BLaER1 treated with 17β-estradiol and CSF1 and Interleukin-3, amounts not matched to agents 10 nM and 100 nM (cell line): ENCODE measurements around the gene GGT1.
A peak's percentile ranks its signal among the peaks of the same experiment; 100 is the strongest.

Experiments used
- H3K27ac ChIP-seq, 11 experiments: shearing (Covaris generic); formaldehyde crosslinking; 2 replicates each; pipeline ENCODE4 v1.8.1; 2022
- H3K27me3 ChIP-seq, 11 experiments: shearing (Covaris generic); formaldehyde crosslinking; 2 replicates each; pipeline ENCODE4 v1.8.1; 2022
- H3K36me3 ChIP-seq, 11 experiments: shearing (Covaris generic); formaldehyde crosslinking; 2 replicates each; pipeline ENCODE4 v1.8.1; 2022
- H3K4me1 ChIP-seq, 10 experiments: shearing (Covaris generic); formaldehyde crosslinking; 2 replicates each; pipeline ENCODE4 v1.8.1; 2022
- H3K4me2 ChIP-seq, 11 experiments: shearing (Covaris generic); formaldehyde crosslinking; 2 replicates each; pipeline ENCODE4 v1.8.1; 2022
- H3K4me3 ChIP-seq, 10 experiments: shearing (Covaris generic); formaldehyde crosslinking; 2 replicates each; pipeline ENCODE4 v1.8.1; 2022
- H3K9ac ChIP-seq, 11 experiments: shearing (Covaris generic); formaldehyde crosslinking; 2 replicates each; pipeline ENCODE4 v1.8.1; 2022
- H3K9me3 ChIP-seq, 11 experiments: shearing (Covaris generic); formaldehyde crosslinking; replicated peaks in 1 of 11; 2 replicates each; pipeline ENCODE4 v1.8.1; 2022
- H4K20me1 ChIP-seq, 11 experiments: shearing (Covaris generic); formaldehyde crosslinking; 2 replicates each; pipeline ENCODE4 v1.8.1; 2022
- Cebpa-rat ChIP-seq, 11 experiments: shearing (Covaris generic); IDR thresholded peaks; 2 replicates each; pipeline ENCODE4 v1.8.1; 2022

The GGT1 gene

GRCh38 chr22:24582056-24582814 is 20.8 kb upstream of the GGT1 start:
- TF ChIP-seq Cebpa-rat (IDR thresholded peaks at IDR 0.05): no peak
- Histone ChIP-seq H3K9me3 (no peaks in the 10 kb centered on the region), H4K20me1 (peaks cover 0 to 15% (median 2%) of the 10 kb centered on the region in 11 experiments; a peak in 5 of 22 replicates), H3K9ac (no peak overlapping the region), H3K4me3 (no peak overlapping the region), H3K27ac (no peak overlapping the region), H3K27me3 (no peaks in the 10 kb centered on the region), H3K36me3 (peaks cover 6 to 21% (median 13%) of the 10 kb centered on the region in 11 experiments; a peak in 18 of 22 replicates), H3K4me1 (peaks cover 0 to 15% (median 10%) of the 10 kb centered on the region in 10 experiments; a peak in 12 of 20 replicates), H3K4me2 (no peak overlapping the region)

- Histone ChIP-seq H3K36me3 (peaks cover 0 to 9% (median 2%) of the 10 kb centered on the region in 11 experiments; a peak in 6 of 22 replicates), H4K20me1 (peaks cover 0 to 19% (median 7%) of the 10 kb centered on the region in 11 experiments; a peak in 8 of 22 replicates), H3K27ac (no peak overlapping the region), H3K27me3 (no peaks in the 10 kb centered on the region), H3K9ac (peak overlapping the region in 2 of 11 experiments; percentile 0 to 37; a peak in 1 of 22 replicates), H3K4me3 (no peak overlapping the region), H3K9me3 (no peaks in the 10 kb centered on the region), H3K4me2 (no peak overlapping the region), H3K4me1 (peaks cover 7 to 27% (median 13%) of the 10 kb centered on the region in 10 experiments; a peak in 19 of 20 replicates)
- no peak for TF ChIP-seq Cebpa-rat (IDR thresholded peaks at IDR 0.05)
Observed at GRCh38 chr22:24583221-24584165, 19.5 kb upstream of the GGT1 start.

GRCh38 chr22:24584166-24584790 is 18.7 kb upstream of the GGT1 start:
- H3K9ac ChIP-seq: 0 out of 22 replicates have a peak overlapping the region, but pooled peaks of 1 of the 11 experiments have one; percentile 0
- 0 out of 22 replicates have a peak, but pooled peaks cover 0 to 5% (median 0%) of the 10 kb centered on the region in 11 experiments for H3K36me3 ChIP-seq
- no peak overlapping the region for H3K27ac ChIP-seq
- no peaks in the 10 kb centered on the region for H3K9me3 ChIP-seq
- no peak for TF ChIP-seq Cebpa-rat (IDR thresholded peaks at IDR 0.05)
- no peaks in the 10 kb centered on the region; a peak in 1 of 22 replicates for H3K27me3 ChIP-seq
- H3K4me2 ChIP-seq: no peak overlapping the region
- peaks cover 8 to 35% (median 21%) of the 10 kb centered on the region in 10 experiments; a peak in 18 of 20 replicates for H3K4me1 ChIP-seq
- no peak overlapping the region for H3K4me3 ChIP-seq
- peaks cover 0 to 27% (median 12%) of the 10 kb centered on the region in 11 experiments; a peak in 9 of 22 replicates for H4K20me1 ChIP-seq

DNA sequence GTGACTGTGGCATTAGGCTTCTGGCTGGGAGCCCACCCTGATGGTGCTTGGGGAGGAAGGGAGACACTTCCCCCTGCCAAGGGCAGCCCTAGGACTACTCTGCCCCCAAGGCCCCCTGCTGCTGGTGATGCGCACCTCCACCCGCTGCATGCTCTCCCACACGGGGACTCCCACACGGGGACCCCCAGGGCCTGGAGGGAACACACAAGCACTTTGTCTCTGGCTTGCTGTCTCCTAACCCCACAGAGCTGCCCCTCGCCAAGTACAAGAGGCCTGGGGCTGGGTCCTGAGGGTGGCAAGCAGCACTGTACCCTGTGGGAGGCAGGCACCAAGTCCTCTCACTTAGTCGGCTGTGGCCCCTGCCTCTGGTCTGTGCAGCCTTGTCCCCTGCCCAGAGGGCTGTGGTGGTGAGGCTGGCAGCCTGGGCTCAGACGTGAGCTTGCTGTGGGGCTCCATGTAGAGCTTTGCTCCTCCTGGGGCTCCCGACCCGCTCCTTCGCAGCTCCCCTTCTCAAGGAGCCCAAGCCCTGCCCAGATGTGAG is 18.1 kb upstream of the GGT1 start:
- peaks cover 0 to 34% (median 15%) of the 10 kb centered on the region in 11 experiments; a peak in 10 of 22 replicates for H4K20me1 ChIP-seq
- H3K36me3 ChIP-seq: 0 out of 22 replicates have a peak, but pooled peaks cover 0 to 5% (median 0%) of the 10 kb centered on the region in 11 experiments
- TF ChIP-seq Cebpa-rat (IDR thresholded peaks at IDR 0.05): no peak
- H3K4me2 ChIP-seq: no peak overlapping the region
- no peak overlapping the region for H3K27ac ChIP-seq
- no peak overlapping the region for H3K4me3 ChIP-seq
- no peaks in the 10 kb centered on the region for H3K9me3 ChIP-seq
- H3K9ac ChIP-seq: no peak overlapping the region
- H3K4me1 ChIP-seq: peaks cover 8 to 40% (median 26%) of the 10 kb centered on the region in 10 experiments; a peak in 18 of 20 replicates
- H3K27me3 ChIP-seq: no peaks in the 10 kb centered on the region; a peak in 1 of 22 replicates

- Histone ChIP-seq H3K4me3 (no peak overlapping the region), H3K9me3 (no peaks in the 10 kb centered on the region), H3K27ac (no peak overlapping the region), H4K20me1 (peaks cover 0 to 36% (median 15%) of the 10 kb centered on the region in 11 experiments; a peak in 10 of 22 replicates), H3K4me1 (peaks cover 8 to 40% (median 26%) of the 10 kb centered on the region in 10 experiments; a peak in 18 of 20 replicates), H3K36me3 (0 out of 22 replicates have a peak, but pooled peaks cover 0 to 5% (median 0%) of the 10 kb centered on the region in 11 experiments), H3K9ac (no peak overlapping the region), H3K27me3 (no peaks in the 10 kb centered on the region; a peak in 1 of 22 replicates), H3K4me2 (peak overlapping the region in 3 of 11 experiments; percentile 15 to 29 (median 18); a peak in 2 of 22 replicates)
- no peak for TF ChIP-seq Cebpa-rat (IDR thresholded peaks at IDR 0.05)
Observed at GRCh38 chr22:24585461-24585860, 17.5 kb upstream of the GGT1 start.

DNA sequence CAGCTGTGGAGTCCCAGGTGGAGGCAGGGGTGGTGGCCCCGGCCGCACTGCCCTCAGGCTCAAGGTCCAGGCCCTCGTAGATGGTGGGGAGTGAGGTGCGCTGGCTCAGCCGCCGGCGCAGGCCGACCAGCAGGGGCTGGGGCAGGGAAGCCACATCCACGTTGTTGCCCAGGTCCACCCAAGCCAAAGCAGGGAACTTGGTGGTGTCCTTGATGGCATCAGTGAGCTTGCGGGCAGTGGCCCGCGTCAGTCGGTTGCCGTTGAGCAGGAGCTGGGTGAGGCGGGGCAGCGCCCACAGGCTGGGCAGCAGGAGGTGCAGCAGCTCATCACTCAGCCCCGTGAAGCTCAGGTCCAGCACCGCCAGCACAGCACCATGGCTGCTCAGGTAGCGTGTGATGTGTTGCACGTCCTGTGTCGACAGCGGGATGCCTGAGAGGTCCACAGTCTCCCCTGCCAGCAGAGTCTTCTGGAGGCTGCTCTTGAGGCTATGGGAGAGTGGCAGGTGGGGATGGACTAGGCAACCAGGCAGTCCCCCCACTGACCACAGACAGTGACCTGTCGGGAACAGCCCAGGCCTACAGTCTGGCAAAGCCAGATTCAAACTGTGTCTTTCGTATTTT is 17.0 kb upstream of the GGT1 start:
- peaks cover 0 to 40% (median 15%) of the 10 kb centered on the region in 11 experiments; a peak in 10 of 22 replicates for H4K20me1 ChIP-seq
- H3K9ac ChIP-seq: no peak overlapping the region
- H3K36me3 ChIP-seq: 0 out of 22 replicates have a peak, but pooled peaks cover 0 to 5% (median 0%) of the 10 kb centered on the region in 11 experiments
- no peaks in the 10 kb centered on the region for H3K9me3 ChIP-seq
- H3K4me3 ChIP-seq: no peak overlapping the region
- no peak overlapping the region for H3K27ac ChIP-seq
- no peak for TF ChIP-seq Cebpa-rat (IDR thresholded peaks at IDR 0.05)
- H3K4me2 ChIP-seq: peak overlapping the region in 3 of 11 experiments; percentile 15 to 29 (median 18); a peak in 4 of 22 replicates
- peaks cover 0 to 1% (median 0%) of the 10 kb centered on the region in 11 experiments; a peak in 2 of 22 replicates for H3K27me3 ChIP-seq
- peaks cover 8 to 40% (median 26%) of the 10 kb centered on the region in 10 experiments; a peak in 18 of 20 replicates for H3K4me1 ChIP-seq

DNA sequence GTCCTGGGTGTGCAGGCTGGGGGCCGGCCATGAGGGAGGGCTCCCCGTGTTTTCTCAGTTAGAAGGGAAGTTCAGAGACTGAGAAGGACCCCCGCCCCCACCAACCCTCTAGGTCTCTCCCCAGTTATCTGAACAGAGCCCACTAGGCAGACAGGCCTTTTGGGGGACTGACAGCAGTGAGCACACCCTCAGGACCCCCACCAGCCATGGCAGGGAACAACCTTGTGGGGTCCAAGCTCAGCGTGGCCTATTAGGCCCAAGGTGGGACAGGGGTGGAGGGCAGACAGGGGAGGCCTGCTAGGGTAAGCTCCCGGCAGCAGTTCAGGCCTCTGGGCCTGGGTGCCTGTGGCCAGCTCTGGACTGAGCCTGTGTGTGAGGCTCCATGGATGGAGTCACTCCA is 15.7 kb upstream of the GGT1 start:
- no peak overlapping the region for H3K4me3 ChIP-seq
- peaks cover 8 to 43% (median 28%) of the 10 kb centered on the region in 10 experiments; a peak in 18 of 20 replicates for H3K4me1 ChIP-seq
- no peak overlapping the region for H3K27ac ChIP-seq
- H3K9ac ChIP-seq: peak overlapping the region in 1 of 11 experiments; percentile 68; a peak in 1 of 22 replicates
- TF ChIP-seq Cebpa-rat (IDR thresholded peaks at IDR 0.05): no peak
- peak overlapping the region in 8 of 11 experiments; percentile 68 to 92 (median 84); a peak in 14 of 22 replicates for H3K4me2 ChIP-seq
- 0 out of 22 replicates have a peak, but pooled peaks cover 0 to 5% (median 0%) of the 10 kb centered on the region in 11 experiments for H3K36me3 ChIP-seq
- H4K20me1 ChIP-seq: peaks cover 0 to 46% (median 15%) of the 10 kb centered on the region in 11 experiments; a peak in 10 of 22 replicates
- no peaks in the 10 kb centered on the region for H3K9me3 ChIP-seq
- H3K27me3 ChIP-seq: peaks cover 8 to 13% (median 10%) of the 10 kb centered on the region in 11 experiments
